Hypothalamus (tissue), 51 donors: Measurements from ENCODE around the gene CDC25B.
A peak's percentile ranks its signal among the peaks of the same experiment; 100 is the strongest.

Source experiments
- DNase-seq, 51 donors: peaks; one replicate each; lab custom pipeline; 2025; lab: John Stamatoyannopoulos, UW

Gene CDC25B

GRCh38 chr20:3801846-3802245, 5.7 kb downstream of the CDC25B start:
- DNase-seq, result no peak

- DNase-seq, result no peak
Observed at GRCh38 chr20:3802524-3803239, 6.6 kb downstream of the CDC25B start.

DNA sequence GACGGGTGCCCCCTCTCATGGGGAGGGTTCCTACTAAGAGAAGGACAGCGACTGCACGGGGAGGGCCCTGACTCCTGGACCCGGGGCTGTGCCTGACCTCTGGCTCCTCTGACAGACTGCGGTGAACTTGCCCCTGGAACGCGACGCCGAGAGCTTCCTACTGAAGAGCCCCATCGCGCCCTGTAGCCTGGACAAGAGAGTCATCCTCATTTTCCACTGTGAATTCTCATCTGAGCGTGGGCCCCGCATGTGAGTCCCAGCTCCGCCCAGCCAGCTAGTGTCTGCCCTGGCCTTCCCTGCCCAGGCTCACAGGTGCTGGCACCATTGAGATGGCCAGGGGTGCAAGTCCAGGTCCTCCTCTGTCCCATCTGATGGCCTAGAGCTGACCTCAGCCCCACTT, 7.2 kb downstream of the CDC25B start:
- DNase-seq, result no peak

DNA sequence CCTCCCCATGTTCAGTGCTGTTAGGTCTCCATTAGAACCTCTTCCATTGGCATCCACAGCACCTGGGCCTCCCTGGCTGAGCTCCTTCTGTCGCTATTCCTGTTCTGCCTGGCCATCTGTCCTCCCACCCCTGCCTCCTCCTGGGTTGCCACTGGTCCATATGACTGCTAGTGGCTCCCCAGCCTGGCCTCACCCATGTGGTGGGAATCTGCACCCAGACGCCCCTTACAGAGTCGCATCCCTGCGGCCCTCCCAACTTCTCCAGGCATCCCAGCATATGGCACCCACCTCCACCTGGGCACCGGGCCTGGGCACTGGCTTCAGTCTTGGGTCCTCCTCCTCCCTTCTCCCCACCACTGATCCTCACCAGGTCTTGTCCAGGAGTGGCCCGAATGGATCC, 7.7 kb downstream of the CDC25B start:
- DNase-seq, result no peak

GRCh38 chr20:3804254-3804751, 8.2 kb downstream of the CDC25B start:
- no peak for DNase-seq

GRCh38 chr20:3804781-3805180, 8.7 kb downstream of the CDC25B start:
- no peak for DNase-seq

GRCh38 chr20:3808544-3808943, 12.4 kb downstream of the CDC25B start:
- DNase-seq, result no peak

- peak; percentile 51 to 98 (median 95) for DNase-seq
Observed at GRCh38 chr20:3811467-3812258, 15.6 kb downstream of the CDC25B start.

DNA sequence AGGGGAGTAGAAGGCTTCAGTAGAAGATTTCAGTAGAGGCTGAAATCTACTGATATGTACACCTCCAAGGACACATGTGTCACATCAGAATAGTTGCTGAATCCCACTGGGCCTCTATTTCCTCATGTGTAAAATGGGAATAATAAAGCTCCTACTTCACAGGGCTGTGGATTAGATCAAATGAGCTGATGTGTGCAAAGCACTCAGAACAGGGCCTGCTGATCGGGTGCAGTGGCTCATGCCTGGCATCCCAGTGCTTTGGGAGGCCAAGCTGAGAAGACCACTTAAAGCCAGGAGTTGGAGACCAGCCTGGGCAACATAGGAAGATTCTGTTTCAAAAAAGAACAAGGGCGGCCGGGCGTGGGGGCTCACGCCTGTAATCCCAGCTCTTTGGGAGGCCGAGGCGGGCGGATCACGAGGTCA, 16.2 kb downstream of the CDC25B start:
- no peak for DNase-seq

GRCh38 chr20:3812975-3813847, 17.1 kb downstream of the CDC25B start:
- no peak for DNase-seq

GRCh38 chr20:3813848-3814581, 17.9 kb downstream of the CDC25B start:
- DNase-seq, result no peak

DNA sequence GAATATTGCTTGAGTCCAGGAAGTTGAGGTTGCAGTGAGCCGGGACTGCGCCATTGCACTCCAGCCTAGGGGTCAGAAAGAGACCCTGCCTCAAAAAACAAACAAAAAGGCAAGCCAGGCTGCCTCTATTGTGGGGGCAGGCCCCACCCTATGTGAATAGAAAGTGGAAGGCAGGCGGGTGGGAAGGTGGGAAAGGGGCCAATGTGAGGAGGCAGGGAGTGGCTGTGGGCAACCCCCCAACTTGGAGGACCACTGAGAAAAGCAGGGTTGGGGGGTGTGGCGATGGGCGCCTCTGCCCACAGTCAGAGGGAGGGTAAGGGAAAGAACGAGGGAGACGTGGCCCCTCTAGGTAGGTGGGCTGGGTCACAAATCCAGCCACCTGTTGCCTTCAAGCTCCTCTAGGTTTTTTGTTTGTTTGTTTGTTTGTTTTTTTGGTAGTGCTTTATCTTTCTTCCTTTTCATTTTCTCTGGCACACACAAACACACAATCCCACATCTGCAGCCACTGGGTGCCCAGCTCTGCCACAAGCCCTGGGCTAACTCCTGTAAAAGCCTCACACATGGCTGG, 18.9 kb downstream of the CDC25B start:
- no peak for DNase-seq

DNA sequence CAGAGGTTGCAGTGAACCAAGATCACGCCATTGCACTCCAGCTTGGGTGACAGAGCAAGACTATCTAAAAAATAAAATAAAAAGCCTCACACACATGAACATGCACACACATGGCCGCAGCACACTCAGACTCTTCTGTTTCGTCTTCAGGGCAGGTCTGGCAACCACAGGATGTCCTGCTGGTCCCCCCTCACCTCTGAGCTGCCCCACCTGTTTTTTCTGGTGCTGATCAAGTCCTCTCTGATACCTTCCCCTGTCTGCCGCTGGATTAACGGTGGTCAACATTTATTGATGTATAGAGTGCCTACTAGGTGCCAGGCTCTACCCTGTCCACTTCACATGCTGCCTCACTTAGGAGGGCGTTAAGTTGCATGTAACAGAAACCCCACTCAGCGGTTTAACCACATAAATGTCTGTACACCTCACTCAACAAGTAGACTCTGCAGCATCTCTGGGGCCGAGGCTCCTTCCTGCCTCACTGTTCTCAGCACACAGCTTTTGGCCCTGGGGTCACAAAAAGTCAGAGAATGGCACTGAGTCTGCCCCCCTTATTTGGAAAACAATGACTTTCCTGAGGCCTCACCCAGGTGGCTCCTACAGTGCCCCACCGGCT, 19.7 kb downstream of the CDC25B start:
- no peak for DNase-seq

DNA sequence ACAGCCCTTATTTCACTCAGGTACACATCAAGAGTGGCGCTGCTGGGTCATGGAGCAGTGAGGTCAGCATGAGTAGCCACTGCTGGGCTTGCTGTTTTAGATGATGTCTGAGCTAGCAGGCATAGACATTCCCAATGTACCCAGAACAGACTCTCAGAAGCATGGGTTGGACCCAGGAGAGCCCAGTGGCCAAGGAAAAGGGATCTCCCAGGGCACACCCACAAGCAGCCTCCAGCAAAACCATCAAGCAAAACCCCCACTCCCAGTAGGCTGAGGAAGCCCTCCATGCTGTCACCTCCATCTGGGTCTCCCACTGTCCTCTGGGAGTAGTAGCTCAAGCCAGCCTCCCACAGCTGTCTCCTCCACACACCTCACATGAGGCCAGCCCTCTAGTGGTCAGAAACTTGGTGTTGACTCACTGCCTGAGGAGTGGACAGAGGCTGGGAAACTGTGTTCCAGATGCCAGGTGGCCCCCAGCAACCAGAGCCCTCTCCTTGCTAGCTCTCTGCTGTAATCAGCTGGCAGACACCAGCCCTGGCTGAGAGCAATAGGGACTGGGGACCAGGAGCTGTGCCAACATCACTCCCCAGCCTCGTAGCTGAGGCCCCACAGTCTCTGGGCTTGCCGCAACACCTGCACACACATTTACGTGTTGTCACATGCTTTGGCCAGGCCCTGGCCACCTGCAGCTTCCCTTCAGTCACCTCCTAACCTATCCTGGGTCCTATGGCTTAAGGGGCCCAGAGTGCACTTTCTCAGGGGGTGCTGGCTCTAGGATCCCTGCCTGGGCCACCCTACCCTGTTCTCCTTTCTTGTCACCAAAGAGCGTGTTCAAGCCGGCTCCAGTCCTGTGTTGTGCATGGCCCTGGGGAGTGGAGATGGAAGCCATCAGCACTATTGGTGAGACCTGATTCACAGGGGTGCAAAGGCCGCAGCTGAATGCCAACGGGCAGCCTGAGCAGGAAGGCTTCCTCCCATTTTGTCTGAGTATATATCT, 22.3 kb downstream of the CDC25B start:
- peak in 24 of 51 donors; percentile 13 to 55 (median 24) for DNase-seq

- no peak for DNase-seq
Observed at GRCh38 chr20:3819411-3820047, 23.4 kb downstream of the CDC25B start.

GRCh38 chr20:3820048-3820900, 24.2 kb downstream of the CDC25B start, which contains the start of gene AP5S1:
TSS of gene AP5S1 (plus strand) at chr20:3820547. CDS start at chr20:3822118, 1,571 bp downstream.
- DNase-seq, result peak; percentile 72 to 99 (median 95)
